HG03565 (cell line): ENCODE measurements around the gene PRPS2.
A peak's percentile ranks its signal among the peaks of the same experiment; 100 is the strongest.

ENCODE experiments used
- ATAC-seq: cut with Tn5 transposase; IDR thresholded peaks from one replicate; pipeline ENCODE4 v1.9.1; 2021; ENCODE audit warnings: mild to moderate bottlenecking, moderate library complexity; ENCODE audit not compliant: unreplicated experiment

The PRPS2 gene

DNA sequence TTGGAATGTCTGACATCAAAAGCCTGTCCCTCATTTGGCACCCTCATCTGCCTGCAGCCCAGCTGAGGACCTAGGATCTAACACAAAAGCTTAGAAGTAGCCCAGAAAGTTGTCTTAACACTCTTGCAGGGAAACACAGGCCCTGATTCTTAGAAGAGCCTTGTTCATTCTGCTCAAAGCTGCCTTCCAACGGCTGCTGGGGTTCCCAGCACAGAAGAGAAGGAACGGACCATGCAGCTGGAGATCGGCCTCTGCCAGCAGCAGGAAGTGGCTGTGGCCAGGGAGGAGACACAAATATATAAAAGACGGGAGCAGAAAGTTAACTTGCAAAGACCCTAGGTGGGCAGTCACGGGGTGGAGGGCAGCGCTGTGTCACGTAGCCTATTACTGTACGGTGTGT, 20.4 kb downstream of the PRPS2 start:
- no peak for ATAC-seq

DNA sequence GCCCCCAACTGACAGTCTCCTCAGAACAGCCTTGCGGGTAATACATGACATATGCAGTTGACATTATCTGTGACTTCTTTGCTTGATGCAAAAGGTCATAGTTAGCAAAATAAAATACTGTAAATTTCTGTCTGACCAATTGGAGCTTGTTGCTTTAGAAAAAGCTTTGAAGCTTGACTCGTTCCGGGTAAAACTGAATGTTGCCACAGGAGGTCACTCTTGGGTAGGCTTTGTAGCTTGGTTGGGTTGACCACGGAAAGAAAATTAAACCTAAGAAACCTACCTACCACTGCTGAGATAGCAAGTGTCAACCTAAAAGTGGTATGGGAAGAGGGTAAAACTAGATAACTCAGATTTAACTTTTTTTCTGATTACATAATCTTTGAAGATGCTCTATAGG, 23.2 kb downstream of the PRPS2 start:
- no peak for ATAC-seq

DNA sequence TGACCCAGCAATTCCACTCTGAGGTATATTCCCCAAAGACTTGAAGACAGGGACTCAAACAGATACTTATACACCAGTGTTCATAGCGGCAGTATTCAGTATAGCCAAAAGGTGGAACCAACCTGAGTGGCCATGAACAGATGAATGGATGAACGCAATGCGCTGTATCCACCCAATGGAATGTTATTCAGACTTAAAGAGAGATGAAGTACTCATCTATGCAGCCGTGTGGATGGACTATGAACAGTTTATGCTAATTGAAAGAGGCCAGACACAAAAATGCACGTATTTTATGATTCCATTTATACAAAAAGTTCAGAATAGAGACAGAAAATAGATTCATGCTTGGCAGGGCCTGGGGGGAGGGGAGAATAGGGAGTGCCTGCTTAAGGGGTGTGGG, 26.3 kb downstream of the PRPS2 start:
- no peak for ATAC-seq

DNA sequence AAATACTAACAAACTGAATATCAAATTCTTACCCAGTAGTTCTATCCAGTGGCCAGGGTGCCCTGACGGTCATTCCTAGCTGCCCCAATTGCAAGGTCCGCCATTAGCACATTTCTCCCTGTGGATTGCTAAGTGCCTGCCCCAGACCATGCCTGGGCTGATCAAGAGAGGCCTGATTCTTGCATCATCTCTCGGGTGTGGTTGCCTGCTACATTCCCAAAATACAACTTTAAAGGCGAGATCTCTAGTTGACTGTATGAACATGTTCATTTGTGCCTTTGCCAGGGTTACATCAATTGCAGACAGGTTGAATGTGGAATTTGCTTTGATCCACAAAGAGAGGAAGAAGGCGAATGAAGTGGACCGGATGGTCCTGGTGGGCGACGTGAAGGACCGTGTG, 28.0 kb downstream of the PRPS2 start:
- no peak for ATAC-seq

DNA sequence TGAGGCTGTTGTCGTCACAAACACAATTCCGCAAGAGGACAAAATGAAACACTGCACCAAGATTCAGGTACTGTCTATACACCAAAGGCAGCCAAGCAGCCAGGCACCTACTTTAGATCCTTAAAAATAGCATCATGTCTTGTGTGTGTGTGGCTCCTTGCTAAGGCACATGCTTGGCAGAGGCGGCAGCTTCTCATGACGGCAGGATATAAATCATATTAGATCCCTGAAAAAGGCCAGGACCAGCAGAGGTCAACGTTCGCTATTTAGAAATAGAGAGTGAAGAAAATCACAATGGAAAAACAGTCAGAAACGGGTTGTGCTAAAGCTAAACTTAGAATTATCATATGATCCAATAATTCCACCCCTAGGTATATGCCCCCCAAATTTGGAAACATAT, 29.5 kb downstream of the PRPS2 start:
- ATAC-seq = no peak

DNA sequence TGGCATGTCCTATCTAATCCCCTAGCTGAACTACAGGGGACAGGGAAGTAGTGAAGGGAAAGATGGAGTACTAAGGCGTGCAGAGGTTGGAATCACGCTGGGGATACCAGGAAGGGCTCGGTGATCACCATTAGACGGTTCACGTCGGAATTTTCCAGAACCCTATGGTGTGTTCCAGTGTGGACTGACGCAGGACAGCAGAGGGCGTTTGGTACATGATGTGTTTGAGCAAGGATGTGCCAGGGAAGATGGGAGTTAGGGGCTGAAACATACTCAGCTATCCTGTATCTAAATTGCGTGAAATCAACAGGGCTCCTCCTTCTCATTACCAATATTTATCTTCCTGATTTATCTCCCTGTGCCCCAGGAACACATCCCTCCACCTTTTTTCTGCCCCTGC, 33.7 kb downstream of the PRPS2 start:
- ATAC-seq = no peak

DNA sequence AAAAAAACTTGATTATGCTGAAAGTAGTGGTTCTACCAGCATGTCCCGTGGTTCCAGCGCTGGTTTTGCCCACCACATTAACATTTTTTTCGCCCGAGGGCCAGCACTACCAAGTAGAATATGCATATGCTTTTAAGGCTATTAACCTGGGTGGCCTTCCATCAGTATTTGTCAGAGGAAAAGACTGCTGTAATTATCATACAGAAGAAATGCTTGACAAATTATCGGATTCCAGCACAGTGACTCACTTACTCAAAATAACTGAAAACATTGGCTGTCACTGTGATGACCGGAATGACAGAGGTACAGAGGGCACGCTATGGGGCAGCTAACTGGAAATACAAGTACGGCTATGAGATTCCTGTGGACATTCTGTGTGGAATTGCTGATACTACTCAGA, 34.6 kb downstream of the PRPS2 start:
- no peak for ATAC-seq

DNA sequence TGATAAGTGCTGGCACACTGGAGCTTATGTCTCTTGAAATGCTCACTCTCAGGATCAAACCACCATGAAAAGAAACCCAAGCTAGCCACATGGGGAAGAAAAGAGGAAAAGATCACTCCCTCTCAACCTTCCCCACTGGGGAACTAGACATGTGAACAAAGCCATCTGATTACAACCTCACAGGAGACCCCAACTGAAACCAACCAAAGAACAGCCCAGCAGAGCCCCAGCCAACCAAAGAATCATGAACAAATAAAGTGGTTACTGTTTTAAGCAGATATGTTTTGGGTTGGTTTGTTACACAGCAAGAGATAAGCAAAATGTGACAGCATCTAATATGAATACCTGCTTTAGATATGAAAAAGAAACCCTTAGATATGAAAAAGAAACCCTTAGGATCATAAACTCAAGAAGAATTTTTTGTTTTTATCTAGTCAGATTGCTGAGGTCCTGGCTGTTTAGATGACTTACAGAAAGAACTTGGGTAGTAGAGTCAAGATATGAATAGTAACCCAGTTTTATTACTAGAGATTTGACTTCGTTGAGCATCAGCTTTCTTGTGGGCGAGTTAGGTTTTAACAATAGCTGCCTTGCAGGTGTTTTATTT, 52.0 kb downstream of the PRPS2 start:
- ATAC-seq = peak; percentile 22

DNA sequence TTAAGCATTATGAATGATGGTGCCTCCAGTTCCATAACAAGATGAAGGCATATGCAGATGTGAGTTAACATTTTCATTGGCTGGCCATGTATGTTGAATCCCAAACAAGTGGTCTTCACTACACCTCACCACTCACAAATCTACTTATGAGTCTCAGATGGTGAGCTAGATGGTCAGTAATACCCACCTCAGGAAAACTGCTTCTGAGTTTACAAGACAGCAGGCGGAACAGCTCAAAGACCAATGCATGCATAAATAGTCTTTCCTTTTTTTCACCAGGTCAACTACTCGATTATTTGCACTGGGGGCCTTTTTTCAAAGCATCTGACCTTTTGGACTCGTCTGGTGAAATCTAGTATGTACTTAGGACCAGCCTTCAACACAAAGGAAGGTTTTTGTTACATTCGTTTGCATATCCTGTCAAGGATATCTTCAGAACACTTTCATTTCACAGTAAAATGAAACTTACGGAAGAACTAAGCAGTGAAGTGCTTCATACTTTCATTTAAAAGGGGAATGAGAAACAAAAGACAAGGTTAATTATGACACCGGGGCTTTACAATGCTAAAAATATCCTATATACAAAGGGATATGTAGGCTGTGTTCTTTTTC, 52.6 kb downstream of the PRPS2 start:
- peak; percentile 87 for ATAC-seq

DNA sequence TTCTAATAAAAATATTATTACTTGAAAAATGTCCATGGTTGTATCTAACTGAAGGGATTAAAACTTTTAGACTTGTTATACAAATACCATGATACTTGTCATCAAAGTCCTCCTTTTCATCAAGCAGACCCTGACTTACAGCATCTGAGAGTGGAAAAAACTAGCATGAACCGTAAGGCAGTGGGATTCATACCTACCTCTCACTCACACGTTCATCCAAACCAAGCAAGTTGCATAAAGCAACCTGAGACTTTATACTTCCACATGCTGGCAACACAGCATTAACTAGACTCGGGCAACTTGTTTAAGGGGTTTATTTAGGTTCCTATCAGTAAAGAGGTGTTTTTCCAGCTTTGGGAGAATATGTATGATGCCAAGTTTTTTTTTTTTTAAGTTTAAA, 53.1 kb downstream of the PRPS2 start:
- ATAC-seq = no peak

DNA sequence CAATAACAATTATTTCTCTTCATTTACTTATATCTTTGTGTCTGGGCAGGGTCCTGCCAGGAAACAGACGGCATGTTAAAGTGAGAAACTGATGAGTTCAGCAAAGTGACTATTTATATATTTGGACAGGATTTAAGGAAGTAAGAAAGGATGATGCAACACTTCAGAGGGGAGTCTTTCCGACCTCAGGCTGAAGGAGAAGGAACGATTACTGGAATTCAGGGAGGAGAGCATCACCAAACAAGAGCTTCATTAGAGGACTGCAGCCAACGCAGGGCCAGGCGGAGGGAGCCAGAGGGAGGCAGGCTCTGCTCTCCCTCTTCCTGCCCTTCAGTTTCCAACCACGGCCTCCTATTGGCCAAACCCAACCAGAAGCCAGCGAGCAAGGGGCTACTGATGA, 74.1 kb downstream of the PRPS2 start:
- no peak for ATAC-seq

DNA sequence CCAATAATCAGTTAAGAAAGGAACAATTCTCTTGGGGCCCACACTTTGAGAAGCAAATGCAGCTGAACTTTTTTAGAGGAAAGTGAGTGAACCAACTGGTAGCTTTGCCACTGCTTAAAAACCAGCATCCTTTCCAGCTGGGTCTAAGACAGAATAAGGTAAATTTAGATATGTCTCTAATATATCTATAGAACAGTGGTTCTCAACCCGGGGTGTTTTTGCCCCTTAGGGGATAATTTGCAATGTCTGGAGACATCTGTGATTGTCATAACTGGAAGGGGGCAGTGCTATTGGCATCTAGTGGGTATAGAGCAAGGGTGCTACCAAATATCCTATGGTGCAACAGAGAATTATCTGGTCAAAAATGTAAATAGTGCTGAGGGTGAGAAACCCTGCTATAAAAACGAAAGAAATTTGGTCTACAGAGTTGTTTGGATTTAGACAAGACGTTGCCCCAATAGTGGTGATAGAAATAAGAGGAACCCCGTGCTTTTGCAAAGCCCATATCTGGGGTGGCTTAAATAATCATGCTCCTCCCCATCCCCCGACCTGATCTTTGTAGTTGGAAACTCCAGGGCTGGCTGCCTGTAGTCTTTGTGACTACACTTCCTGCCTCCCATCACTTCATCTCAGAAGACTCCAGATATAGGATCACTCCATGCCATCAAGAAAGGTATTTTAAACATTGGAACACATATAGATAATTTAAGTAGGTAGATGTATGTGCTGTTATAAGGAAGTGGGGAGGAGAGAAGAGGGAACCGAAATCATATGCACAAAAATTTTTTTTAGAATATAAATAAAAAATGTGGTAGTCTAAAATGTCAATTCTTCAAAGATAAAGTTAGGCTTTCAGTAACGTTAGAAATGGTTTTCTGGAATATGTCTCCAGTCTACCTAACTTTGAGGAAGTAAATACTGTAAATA, 75.5 kb downstream of the PRPS2 start, which contains the start of gene TLR7:
Gene TLR7 (plus strand): TSS at position 622 of the 927 bp plus-strand sequence. CDS start 507 bp downstream, outside the sequence.
- no peak for ATAC-seq

DNA sequence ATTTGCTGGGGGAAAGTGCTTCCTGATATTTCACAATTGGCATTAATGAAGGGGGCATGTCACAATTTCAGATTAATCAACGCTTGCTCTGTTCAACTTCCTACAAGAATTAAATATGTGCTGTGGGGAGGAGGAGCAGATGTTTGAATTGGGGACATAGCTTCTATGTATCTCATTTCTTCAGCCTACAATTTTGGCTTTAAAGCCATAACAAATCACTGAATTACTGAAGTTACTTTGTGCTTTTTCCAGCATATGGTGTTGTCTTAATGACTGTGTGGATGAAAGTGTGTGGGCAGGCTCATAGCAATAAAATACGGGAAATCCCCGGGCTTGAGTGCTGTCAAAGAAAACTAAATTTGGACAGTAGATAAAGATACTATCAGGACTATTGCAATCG, 76.5 kb downstream of the PRPS2 start:
- ATAC-seq = no peak

DNA sequence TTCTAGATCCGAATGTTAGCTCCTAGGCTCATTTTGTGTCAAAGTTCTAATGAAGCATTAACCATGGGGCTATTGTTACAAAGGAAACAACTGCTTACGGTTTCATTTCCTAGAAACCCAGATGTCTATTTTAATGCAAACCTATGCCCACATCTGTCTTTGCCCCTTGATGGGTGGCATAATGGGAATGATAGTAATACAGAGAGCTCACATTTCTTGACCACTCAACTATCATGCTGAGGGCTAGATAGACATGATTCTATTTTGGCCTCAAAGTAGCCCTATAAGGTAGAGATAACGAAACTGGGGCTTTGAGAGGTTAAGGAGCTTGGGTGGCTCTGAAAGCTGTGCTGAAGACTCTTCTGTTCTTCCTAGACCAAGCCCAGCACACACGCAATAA, 77.5 kb downstream of the PRPS2 start:
- peak; percentile 68 for ATAC-seq

DNA sequence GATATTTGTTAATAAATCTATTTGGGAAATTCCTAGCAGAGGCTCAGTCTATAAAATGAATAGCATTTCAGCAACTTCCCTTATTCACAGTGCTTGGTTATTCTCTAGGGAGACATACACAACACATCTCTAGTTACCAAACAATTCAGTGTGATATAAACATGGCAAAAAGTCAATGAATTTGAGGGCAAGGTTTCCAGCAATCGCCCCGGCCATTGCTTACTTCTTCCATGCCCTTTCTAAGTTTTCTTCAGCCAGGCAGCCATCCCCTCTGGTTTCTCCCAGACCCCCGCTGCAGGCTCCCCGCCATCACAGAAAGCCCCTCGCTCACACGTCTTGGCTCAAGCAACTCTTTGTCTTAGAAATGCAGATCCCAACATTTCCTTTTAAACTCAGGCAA, 80.0 kb downstream of the PRPS2 start:
- ATAC-seq = no peak

DNA sequence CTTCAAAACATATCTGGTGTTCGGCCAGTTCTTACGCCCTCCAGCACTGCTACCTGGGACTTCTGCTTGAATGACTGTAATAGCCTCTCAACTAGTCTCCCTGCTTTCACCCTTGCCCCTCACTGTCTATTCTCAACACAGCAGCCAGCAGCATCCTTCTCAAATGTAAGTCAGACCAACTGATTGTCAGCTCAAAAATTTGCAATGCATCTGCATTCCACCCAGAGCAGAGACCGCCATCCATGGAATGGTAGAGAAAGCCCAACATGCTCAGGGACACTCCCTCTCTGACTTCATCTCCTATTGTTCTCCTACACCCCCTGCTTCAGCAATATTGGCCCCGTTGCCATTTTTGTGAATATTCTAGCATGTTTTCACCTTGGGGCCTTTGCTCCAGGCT, 81.5 kb downstream of the PRPS2 start:
- ATAC-seq = no peak
